COR-L47 (cell line): Measurements from ENCODE around the gene HPN.
A peak's percentile ranks its signal among the peaks of the same experiment; 100 is the strongest.
"Not testable (repeated sequence)": the region's sequence is repeated elsewhere in the genome, so short reads cannot be mapped to it uniquely, and the experiment has no call there.

Experiments
- DNase-seq: peaks from one replicate; lab custom pipeline; 2025; lab: John Stamatoyannopoulos, UW

Gene HPN

GRCh38 chr19:35041548-35042055, at the start of gene HPN:
TSS of gene HPN (plus strand) at chr19:35041721. CDS start at chr19:35042507, 786 bp downstream.
- DNase-seq, result no peak

GRCh38 chr19:34992582-34992981, 48.9 kb upstream of the HPN start:
- not testable (repeated sequence) for DNase-seq

- no peak for DNase-seq
Measured at GRCh38 chr19:34994286-34994642, 47.3 kb upstream of the HPN start.

GRCh38 chr19:34994643-34995541, 46.6 kb upstream of the HPN start:
- no peak for DNase-seq

- no peak for DNase-seq
Measured at GRCh38 chr19:34995551-34995950, 46.0 kb upstream of the HPN start.

GRCh38 chr19:34997071-34997617, 44.4 kb upstream of the HPN start:
- DNase-seq, result no peak

GRCh38 chr19:34998224-34998623, 43.3 kb upstream of the HPN start:
- not testable (repeated sequence) for DNase-seq

- DNase-seq, result no peak
Measured at GRCh38 chr19:34998777-34999497, 42.6 kb upstream of the HPN start.

GRCh38 chr19:34999498-35000337, 41.8 kb upstream of the HPN start, which contains the start of gene GRAMD1A:
TSS of gene GRAMD1A (plus strand) at chr19:35000323. CDS start at chr19:35000479, 156 bp downstream.
- peak; percentile 55 for DNase-seq

GRCh38 chr19:35000338-35000646, 41.2 kb upstream of the HPN start:
- no peak for DNase-seq

- DNase-seq, result peak; percentile 10
Measured at GRCh38 chr19:35000647-35001501, 40.6 kb upstream of the HPN start.

- no peak for DNase-seq
Measured at GRCh38 chr19:35002037-35002535, 39.4 kb upstream of the HPN start.

GRCh38 chr19:35004517-35005255, 36.8 kb upstream of the HPN start:
- DNase-seq, result no peak

- no peak for DNase-seq
Measured at GRCh38 chr19:35005256-35005977, 36.1 kb upstream of the HPN start.

- not testable (repeated sequence) for DNase-seq
Measured at GRCh38 chr19:35006007-35006341, 35.5 kb upstream of the HPN start.

- DNase-seq, result peak; percentile 5
Measured at GRCh38 chr19:35006342-35006998, 35.1 kb upstream of the HPN start.

GRCh38 chr19:35006999-35007365, 34.5 kb upstream of the HPN start:
- DNase-seq, result no peak

- DNase-seq, result not testable (repeated sequence)
Measured at GRCh38 chr19:35007427-35007826, 34.1 kb upstream of the HPN start.

- DNase-seq, result no peak
Measured at GRCh38 chr19:35008891-35009341, 32.6 kb upstream of the HPN start.
